GM19324 (cell line): ENCODE measurements around the gene FXR2.
"Not testable (repeated sequence)": the region's sequence is repeated elsewhere in the genome, so short reads cannot be mapped to it uniquely, and the experiment has no call there.

Source experiments
- ATAC-seq: cut with Tn5 transposase; IDR thresholded peaks from one replicate; pipeline ENCODE4 v1.9.1; 2021; ENCODE audit warnings: mild to moderate bottlenecking, moderate library complexity; ENCODE audit not compliant: unreplicated experiment, low FRiP score

Gene FXR2

GRCh38 chr17:7629939-7630571, 15.4 kb upstream of the FXR2 start, which contains the start of gene SHBG:
Gene SHBG, plus strand, starts transcription at chr17:7630135. Its CDS starts 38 bp downstream, at chr17:7630173.
- ATAC-seq, result no peak

GRCh38 chr17:7627250-7628121, 12.8 kb upstream of the FXR2 start, which contains the start of gene SAT2:
Gene SAT2, minus strand, starts transcription at chr17:7627821. Its CDS starts 186 bp downstream, at chr17:7627635.
- peak; percentile 74 for ATAC-seq

GRCh38 chr17:7626956-7627249, 12.2 kb upstream of the FXR2 start:
- no peak for ATAC-seq

GRCh38 chr17:7626307-7626706, 11.6 kb upstream of the FXR2 start:
- no peak for ATAC-seq

- not testable (repeated sequence) for ATAC-seq
Measured at GRCh38 chr17:7625749-7626148, 11.1 kb upstream of the FXR2 start.

GRCh38 chr17:7623661-7624060, 9.0 kb upstream of the FXR2 start:
- no peak for ATAC-seq

GRCh38 chr17:7620835-7621234, 6.1 kb upstream of the FXR2 start:
- no peak for ATAC-seq

GRCh38 chr17:7618608-7619007, 3.9 kb upstream of the FXR2 start:
- ATAC-seq, result no peak

GRCh38 chr17:7615265-7615747, 609 bp upstream of the FXR2 start:
- ATAC-seq, result no peak

- no peak for ATAC-seq
Measured at GRCh38 chr17:7613769-7614424, 800 bp downstream of the FXR2 start.

GRCh38 chr17:7612294-7612640, 2.4 kb downstream of the FXR2 start:
- no peak for ATAC-seq

GRCh38 chr17:7611635-7612293, 2.9 kb downstream of the FXR2 start:
- ATAC-seq, result no peak

- no peak for ATAC-seq
Measured at GRCh38 chr17:7610641-7611040, 4.1 kb downstream of the FXR2 start.

GRCh38 chr17:7606280-7606679, 8.4 kb downstream of the FXR2 start:
- ATAC-seq, result no peak

- not testable (repeated sequence) for ATAC-seq
Measured at GRCh38 chr17:7597561-7597960, 17.1 kb downstream of the FXR2 start.

- no peak for ATAC-seq
Measured at GRCh38 chr17:7593296-7593695, 21.4 kb downstream of the FXR2 start.

GRCh38 chr17:7592422-7593021, 22.2 kb downstream of the FXR2 start:
- no peak for ATAC-seq

GRCh38 chr17:7591596-7591995, 23.1 kb downstream of the FXR2 start:
- no peak for ATAC-seq

- no peak for ATAC-seq
Measured at GRCh38 chr17:7590743-7591142, 24.0 kb downstream of the FXR2 start.

GRCh38 chr17:7589891-7590691, 24.6 kb downstream of the FXR2 start, which contains the start of gene SOX15:
Gene SOX15, minus strand, starts transcription at chr17:7590094. Its CDS starts 418 bp downstream, at chr17:7589676.
- ATAC-seq, result no peak
